ENCODE data around the gene ARHGAP10. TPM values are rescaled to one million over a fixed set of nuclear protein-coding genes. Genes with fewer than 3 reads are reported as not detected.

ARHGAP10 gene
- total and polyA plus RNA-seq, 4 experiments from 2014 or later: 6.4 to 8.3 (median 7.8) TPM

DNA sequence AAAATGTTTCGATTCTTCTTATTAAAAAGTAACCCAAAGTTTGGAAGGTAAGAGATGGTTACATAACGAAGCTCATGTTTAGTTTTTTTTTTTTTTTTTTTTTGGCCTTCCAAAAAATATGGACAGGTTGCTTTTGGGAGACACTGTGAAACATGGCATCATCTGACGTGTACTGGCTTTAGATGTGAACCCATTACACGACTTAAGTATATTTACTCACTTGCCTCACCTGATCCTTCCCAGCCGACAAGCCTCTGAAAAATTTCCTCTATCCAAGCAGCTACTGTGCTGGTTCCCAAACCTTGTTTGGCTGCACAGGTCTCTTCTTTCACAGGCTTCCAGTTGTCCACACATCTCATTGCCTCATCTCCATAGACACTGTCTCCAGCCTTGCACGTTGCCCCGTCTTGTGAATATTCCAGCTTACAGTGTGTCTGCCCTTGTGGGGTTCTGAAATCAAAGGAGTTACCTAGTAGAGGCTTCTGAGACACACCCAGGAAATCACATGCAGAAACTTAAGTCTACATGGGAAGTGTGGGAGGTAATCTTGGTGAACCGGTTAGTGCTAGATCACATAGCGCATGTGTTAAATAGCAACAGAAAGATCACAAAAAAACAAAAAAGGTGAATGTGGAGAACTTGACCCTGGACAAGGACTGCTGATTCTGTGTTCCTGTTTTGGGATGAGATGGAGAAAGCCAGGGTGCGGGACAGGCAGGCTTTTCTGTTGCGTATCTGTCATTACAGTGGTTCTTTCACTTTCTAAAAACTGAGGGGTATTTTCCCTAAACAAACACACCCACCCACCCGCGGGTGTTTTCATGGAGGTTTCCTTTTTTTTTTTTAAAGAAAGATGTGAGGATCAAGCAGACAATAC, 328.6 kb downstream of the ARHGAP10 start:
- peak overlapping the region; percentile 36 to 39 for H3K4me3 ChIP-seq (ENCODE audit: low read length in 2 of 2)
- no peaks in the 10 kb centered on the region for H3K36me3 ChIP-seq (ENCODE audit: insufficient read depth, low read length)
- peaks cover 18 to 30% of the 10 kb centered on the region in 2 donors for H3K36me3 Mint-ChIP-seq
- peak overlapping the region; percentile 77 to 90 (median 84) for H3K4me3 Mint-ChIP-seq
- POLR2A ChIA-PET (ENCODE audit: partially characterized antibody): interaction anchor here (1.5 to 4.1 kb wide), 6 partner anchors 8 to 386 kb away, joined by 6 to 43 read pairs (median 17); partner anchors contain the start of genes ARHGAP10 and NR3C2
- peak overlapping the region; percentile 81 to 99 (median 96) for H3K27ac Mint-ChIP-seq
- no peaks in the 10 kb centered on the region for H3K27me3 ChIP-seq (ENCODE audit: insufficient read depth, low read length)
- CTCF ChIA-PET (ENCODE audit: partially characterized antibody): interaction anchor here (0.6 to 1.7 kb wide), 7 partner anchors 10 to 382 kb away, joined by 3 to 11 read pairs (median 3); no protein-coding TSS in a partner anchor
- no peaks in the 10 kb centered on the region for H3K9me3 ChIP-seq (ENCODE audit: control insufficient read depth in 1 of 2, low read length in 2 of 2)
- intact Hi-C loops (cut with micrococcal nuclease): loop anchor here (1.0 to 2.0 kb wide), 3 partner anchors 8 to 444 kb away; partner anchors contain the start of genes NR3C2 and TMEM184C
- no peaks in the 10 kb centered on the region for H3K27me3 Mint-ChIP-seq
- peak; percentile 47 to 68 (median 61) for DNase-seq
- H3K4me1 ChIP-seq (ENCODE audit: insufficient read depth, low read length): peaks cover 66% of the 10 kb centered on the region
- H3K9me3 Mint-ChIP-seq: peaks cover 0 to 21% (median 12%) of the 10 kb centered on the region in 8 donors
- H3K4me1 Mint-ChIP-seq: peaks cover 42 to 70% (median 58%) of the 10 kb centered on the region in 4 donors
- peak overlapping the region; percentile 70 for H3K27ac ChIP-seq (ENCODE audit: low read depth, low read length)

- DNase-seq: no peak
- Mint-ChIP-seq H3K4me1 (peaks cover 36 to 64% (median 53%) of the 10 kb centered on the region in 4 donors), H3K4me3 (peak overlapping the region; percentile 77 to 90 (median 84)), H3K27me3 (no peaks in the 10 kb centered on the region), H3K9me3 (peaks cover 0 to 21% (median 12%) of the 10 kb centered on the region in 8 donors), H3K36me3 (peaks cover 18 to 36% of the 10 kb centered on the region in 2 donors), H3K27ac (peak overlapping the region; percentile 81 to 99 (median 96))
- Histone ChIP-seq H3K9me3 (ENCODE audit: control insufficient read depth in 1 of 2, low read length in 2 of 2) (no peaks in the 10 kb centered on the region), H3K27ac (ENCODE audit: low read depth, low read length) (peak overlapping the region; percentile 70), H3K36me3 (ENCODE audit: insufficient read depth, low read length) (no peaks in the 10 kb centered on the region), H3K27me3 (ENCODE audit: insufficient read depth, low read length) (no peaks in the 10 kb centered on the region), H3K4me3 (ENCODE audit: low read length in 2 of 2) (peak overlapping the region; percentile 36 to 39), H3K4me1 (ENCODE audit: insufficient read depth, low read length) (peaks cover 60% of the 10 kb centered on the region)
- ChIA-PET CTCF (ENCODE audit: partially characterized antibody) (interaction anchor here (0.7 to 1.1 kb wide), 4 partner anchors 16 to 315 kb away, joined by 3 to 5 read pairs (median 3); no protein-coding TSS in a partner anchor), POLR2A (ENCODE audit: partially characterized antibody) (interaction anchor here (0.6 to 4.1 kb wide), 6 partner anchors 9 to 444 kb away, joined by 3 to 43 read pairs (median 17); partner anchors contain the start of genes ARHGAP10, NR3C2 and TMEM184C)
- intact Hi-C loops (cut with micrococcal nuclease): loop anchor here (1.0 to 2.0 kb wide), 2 partner anchors 9 to 444 kb away; partner anchors contain the start of gene TMEM184C
Observed at GRCh38 chr4:148061141-148061481, 329.2 kb downstream of the ARHGAP10 start.

- Histone ChIP-seq H3K4me3 (ENCODE audit: low read length in 2 of 2) (no peak overlapping the region), H3K27me3 (ENCODE audit: insufficient read depth, low read length) (no peaks in the 10 kb centered on the region), H3K27ac (ENCODE audit: low read depth, low read length) (no peak overlapping the region), H3K36me3 (ENCODE audit: insufficient read depth, low read length) (no peaks in the 10 kb centered on the region), H3K4me1 (ENCODE audit: insufficient read depth, low read length) (peaks cover 53% of the 10 kb centered on the region), H3K9me3 (ENCODE audit: control insufficient read depth in 1 of 2, low read length in 2 of 2) (no peaks in the 10 kb centered on the region)
- Mint-ChIP-seq H3K4me1 (peaks cover 30 to 57% (median 47%) of the 10 kb centered on the region in 4 donors), H3K9me3 (peaks cover 0 to 21% (median 13%) of the 10 kb centered on the region in 8 donors), H3K4me3 (peak overlapping the region in 2 of 8 donors; percentile 14 to 35), H3K36me3 (peaks cover 18 to 38% of the 10 kb centered on the region in 2 donors), H3K27me3 (no peaks in the 10 kb centered on the region), H3K27ac (peak overlapping the region in 5 of 7 donors; percentile 36 to 98 (median 94))
- ChIA-PET POLR2A (ENCODE audit: partially characterized antibody) (interaction anchor here (1.8 to 4.1 kb wide), 4 partner anchors 9 to 385 kb away, joined by 17 to 43 read pairs (median 19); partner anchors contain the start of gene NR3C2), CTCF (ENCODE audit: partially characterized antibody) (interaction anchor here (0.9 to 1.1 kb wide), 3 partner anchors 17 to 314 kb away, joined by 3 to 5 read pairs (median 3); no protein-coding TSS in a partner anchor)
- intact Hi-C loops (cut with micrococcal nuclease): loop anchor here (1.0 to 2.0 kb wide), 2 partner anchors 9 to 445 kb away; partner anchors contain the start of gene TMEM184C
- DNase-seq: no peak
Observed at GRCh38 chr4:148061795-148062194, 329.9 kb downstream of the ARHGAP10 start.

DNA sequence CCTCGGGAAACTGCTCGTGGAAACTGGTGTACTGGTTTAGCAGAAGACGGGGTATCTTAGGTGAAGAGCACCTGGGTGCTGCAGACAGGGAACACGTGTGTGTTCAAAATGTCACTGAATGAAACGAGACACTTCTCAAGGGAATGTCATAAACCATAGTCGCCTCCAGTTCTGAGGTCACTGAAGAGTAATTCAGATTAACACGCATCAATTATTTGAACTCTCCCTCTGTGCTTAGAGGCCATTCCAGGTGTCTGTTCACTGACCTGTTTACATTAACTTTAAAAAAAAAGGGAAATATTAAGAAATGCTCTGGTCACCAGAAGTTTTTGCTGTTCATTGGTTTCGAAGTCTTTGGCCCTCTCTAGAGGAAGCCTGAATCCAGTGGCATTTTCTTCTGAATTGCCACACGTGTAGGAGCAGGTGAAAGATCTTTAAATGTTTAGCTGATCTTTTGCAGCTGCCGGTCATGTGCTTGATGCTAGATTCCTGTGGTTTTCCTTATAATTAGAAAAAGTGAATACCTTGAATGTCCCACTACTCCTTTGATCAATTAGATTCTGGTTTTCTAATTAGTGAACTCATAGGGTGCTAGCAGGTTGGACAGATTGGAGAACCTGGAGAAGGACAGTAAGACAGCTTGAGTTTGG, 330.5 kb downstream of the ARHGAP10 start:
- Mint-ChIP-seq H3K27ac (peak overlapping the region in 5 of 7 donors; percentile 36 to 97 (median 57)), H3K9me3 (peaks cover 0 to 21% (median 13%) of the 10 kb centered on the region in 8 donors), H3K4me1 (peaks cover 24 to 51% (median 41%) of the 10 kb centered on the region in 4 donors), H3K4me3 (peak overlapping the region in 3 of 8 donors; percentile 17 to 42 (median 21)), H3K36me3 (peaks cover 18 to 38% of the 10 kb centered on the region in 2 donors), H3K27me3 (no peaks in the 10 kb centered on the region)
- no peak for DNase-seq
- ChIA-PET POLR2A (ENCODE audit: partially characterized antibody) (interaction anchor here (1.8 to 3.6 kb wide), 4 partner anchors 10 to 384 kb away, joined by 5 to 43 read pairs (median 19); partner anchors contain the start of gene NR3C2), CTCF (ENCODE audit: partially characterized antibody) (interaction anchor here (1.3 kb wide), 1 partner anchor 8 kb away, joined by 3 read pairs; no protein-coding TSS in a partner anchor)
- intact Hi-C loops (cut with micrococcal nuclease): no loop called here
- H3K4me3 ChIP-seq (ENCODE audit: low read length in 2 of 2): no peak overlapping the region
- no peaks in the 10 kb centered on the region for H3K36me3 ChIP-seq (ENCODE audit: insufficient read depth, low read length)
- no peaks in the 10 kb centered on the region for H3K9me3 ChIP-seq (ENCODE audit: control insufficient read depth in 1 of 2, low read length in 2 of 2)
- H3K27ac ChIP-seq (ENCODE audit: low read depth, low read length): no peak overlapping the region
- H3K4me1 ChIP-seq (ENCODE audit: insufficient read depth, low read length): peaks cover 47% of the 10 kb centered on the region
- no peaks in the 10 kb centered on the region for H3K27me3 ChIP-seq (ENCODE audit: insufficient read depth, low read length)

DNA sequence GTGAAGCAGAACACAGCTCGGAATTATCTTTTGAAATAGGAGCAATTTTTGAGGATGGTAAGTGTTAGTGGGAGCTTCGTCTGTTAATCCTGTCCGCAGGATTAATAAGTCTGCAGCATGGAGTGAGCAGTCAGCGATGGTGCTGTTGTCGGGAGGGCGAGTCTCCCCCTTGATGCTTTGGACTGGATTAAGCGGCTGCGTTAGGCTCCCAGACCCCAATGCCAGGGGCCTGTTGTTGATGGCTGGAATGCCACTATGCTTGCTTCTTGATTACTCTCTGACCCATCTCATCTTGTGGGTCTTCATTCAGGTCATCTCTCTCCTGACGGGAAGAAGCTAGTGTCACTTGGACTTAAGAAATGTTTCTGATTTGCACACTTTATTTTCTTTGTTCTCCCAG, 332.6 kb downstream of the ARHGAP10 start:
- intact Hi-C loops (cut with micrococcal nuclease): no loop called here
- POLR2A ChIA-PET (ENCODE audit: partially characterized antibody): interaction anchor here (1.8 kb wide), 1 partner anchor 12 kb away, joined by 5 read pairs; no protein-coding TSS in a partner anchor
- H3K27me3 Mint-ChIP-seq: no peaks in the 10 kb centered on the region
- H3K27ac Mint-ChIP-seq: peak overlapping the region in 3 of 7 donors; percentile 5 to 42 (median 7)
- peaks cover 15 to 31% (median 23%) of the 10 kb centered on the region in 4 donors for H3K4me1 Mint-ChIP-seq
- H3K4me3 ChIP-seq (ENCODE audit: low read length in 2 of 2): no peak overlapping the region
- peaks cover 0 to 7% (median 4%) of the 10 kb centered on the region in 8 donors for H3K9me3 Mint-ChIP-seq
- no peaks in the 10 kb centered on the region for H3K9me3 ChIP-seq (ENCODE audit: control insufficient read depth in 1 of 2, low read length in 2 of 2)
- H3K4me1 ChIP-seq (ENCODE audit: insufficient read depth, low read length): peaks cover 28% of the 10 kb centered on the region
- H3K36me3 ChIP-seq (ENCODE audit: insufficient read depth, low read length): no peaks in the 10 kb centered on the region
- H3K36me3 Mint-ChIP-seq: peaks cover 17 to 38% of the 10 kb centered on the region in 2 donors
- H3K4me3 Mint-ChIP-seq: no peak overlapping the region
- no peaks in the 10 kb centered on the region for H3K27me3 ChIP-seq (ENCODE audit: insufficient read depth, low read length)
- H3K27ac ChIP-seq (ENCODE audit: low read depth, low read length): no peak overlapping the region
- DNase-seq: no peak
- CTCF ChIA-PET (ENCODE audit: partially characterized antibody): no interaction called here

DNA sequence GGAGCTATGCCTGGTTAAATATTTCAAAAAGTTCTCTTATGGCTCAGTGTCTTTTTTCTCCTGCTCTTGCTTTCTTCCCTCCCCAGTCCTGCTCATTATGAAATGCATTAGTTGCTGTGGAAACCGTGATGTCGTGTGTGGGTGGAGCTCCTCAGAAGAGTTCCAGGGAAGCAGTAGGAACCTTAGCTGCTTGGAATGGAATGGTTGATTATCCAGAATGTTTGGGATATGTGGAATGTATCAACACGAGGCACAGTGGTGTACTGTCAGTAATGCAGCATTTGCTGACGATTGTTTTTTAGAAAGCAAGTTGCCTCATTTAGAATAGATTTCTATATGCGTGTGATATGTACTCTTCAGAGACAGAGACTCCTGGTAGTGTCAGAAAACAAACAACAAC, 333.2 kb downstream of the ARHGAP10 start:
- ChIA-PET POLR2A (ENCODE audit: partially characterized antibody) (no interaction called here), CTCF (ENCODE audit: partially characterized antibody) (no interaction called here)
- peaks cover 12 to 25% (median 19%) of the 10 kb centered on the region in 4 donors for H3K4me1 Mint-ChIP-seq
- peaks cover 16 to 34% of the 10 kb centered on the region in 2 donors for H3K36me3 Mint-ChIP-seq
- no peak overlapping the region for H3K4me3 Mint-ChIP-seq
- H3K27ac Mint-ChIP-seq: peak overlapping the region in 1 of 7 donors; percentile 26
- peaks cover 0 to 4% (median 3%) of the 10 kb centered on the region in 8 donors for H3K9me3 Mint-ChIP-seq
- intact Hi-C loops (cut with micrococcal nuclease): no loop called here
- DNase-seq: no peak
- Histone ChIP-seq H3K27ac (ENCODE audit: low read depth, low read length) (no peak overlapping the region), H3K4me3 (ENCODE audit: low read length in 2 of 2) (no peak overlapping the region), H3K36me3 (ENCODE audit: insufficient read depth, low read length) (no peaks in the 10 kb centered on the region), H3K27me3 (ENCODE audit: insufficient read depth, low read length) (no peaks in the 10 kb centered on the region), H3K9me3 (ENCODE audit: control insufficient read depth in 1 of 2, low read length in 2 of 2) (no peaks in the 10 kb centered on the region), H3K4me1 (ENCODE audit: insufficient read depth, low read length) (peaks cover 22% of the 10 kb centered on the region)
- H3K27me3 Mint-ChIP-seq: no peaks in the 10 kb centered on the region
